ENCODE data around the gene FAM236A. TPM values are rescaled to one million over a fixed set of nuclear protein-coding genes. Genes with fewer than 3 reads are reported as not detected.

The FAM236A gene
- not detected in 2 replicates for total RNA-seq

DNA sequence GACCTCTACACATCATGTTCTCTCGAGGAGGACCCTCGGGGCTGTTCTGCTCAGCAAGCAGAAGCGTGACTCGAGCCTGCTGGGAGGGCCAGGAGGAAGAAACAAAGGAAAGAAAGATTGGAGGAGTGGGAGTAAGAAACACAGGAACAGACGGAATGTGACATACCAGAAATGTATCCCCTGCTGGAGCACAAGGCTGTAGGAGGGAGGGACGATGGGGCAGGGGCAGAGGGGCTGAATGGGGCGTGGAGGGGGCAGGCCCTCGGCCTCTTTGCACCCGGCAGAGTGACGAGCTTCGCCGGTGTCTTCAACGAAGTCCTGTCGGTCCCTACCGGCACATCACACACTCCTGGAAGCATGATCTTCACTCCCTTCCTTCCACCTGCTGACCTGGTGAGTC is at the start of gene FAM236A:
Gene FAM236A (plus strand): TSS at position 301 of the 400 bp plus-strand sequence. CDS start 57 bp downstream, at position 358.

DNA sequence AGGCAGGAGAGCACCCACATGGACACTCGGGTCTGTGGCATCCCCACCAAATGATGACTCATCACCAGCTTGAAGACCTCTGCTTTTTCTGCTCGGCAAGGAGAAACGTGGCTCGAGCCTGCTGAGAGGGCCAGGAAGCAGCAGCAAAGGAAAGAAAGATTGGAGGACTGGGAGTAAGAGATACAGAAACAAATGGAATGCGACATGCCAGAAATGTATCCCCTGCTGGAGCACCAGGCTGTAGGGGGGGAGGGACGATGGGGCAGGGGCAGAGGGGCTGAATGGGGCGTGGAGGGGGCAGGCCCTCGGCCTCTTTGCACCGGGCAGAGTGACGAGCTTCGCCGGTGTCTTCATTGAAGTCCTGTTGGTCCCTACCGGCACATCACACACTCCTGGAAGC is 25.7 kb upstream of the FAM236A start, which contains the start of gene FAM236C:
Gene FAM236C (plus strand): TSS at position 301 of the 400 bp plus-strand sequence. CDS start 100 bp downstream, outside the sequence.

DNA sequence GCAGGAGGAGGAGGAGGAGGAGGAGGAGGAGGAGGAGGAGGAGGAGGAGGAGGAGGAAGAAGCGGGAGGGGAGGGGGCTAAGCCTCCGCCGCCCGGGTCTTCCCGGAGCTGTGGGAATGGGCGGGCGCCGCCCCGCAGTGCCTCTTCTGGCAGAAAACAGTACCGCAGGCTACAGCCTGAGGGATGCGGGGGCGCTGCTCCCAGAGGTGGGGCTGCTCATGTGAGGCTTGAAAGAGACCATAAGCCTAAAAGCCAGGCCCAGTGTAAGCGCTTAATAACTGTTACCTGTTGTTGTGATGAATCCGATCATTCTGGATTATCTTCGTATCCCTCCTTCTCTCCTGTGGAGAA is 5.8 kb downstream of the FAM236A start, which contains the start of gene DMRTC1:
Gene DMRTC1 (minus strand): TSS at position 19 of the 351 bp plus-strand sequence. CDS start 68,143 bp downstream, outside the sequence.

Other genes starting within 250 kb of the FAM236A start
- 3.4 and 4.3 TPM in 2 replicates for gene PHKA1, start 223.9 kb upstream of the FAM236A start, total RNA-seq
- not detected in 2 replicates for gene DMRTC1B, start 161.3 kb upstream of the FAM236A start, total RNA-seq
- not detected in 2 replicates for gene FAM236B, start 155.5 kb upstream of the FAM236A start, total RNA-seq
- not detected in 2 replicates for gene FAM236D, start 130.0 kb upstream of the FAM236A start, total RNA-seq
- not detected in 2 replicates for gene FAM236C, start 25.6 kb upstream of the FAM236A start, total RNA-seq
- gene DMRTC1, start 5.6 kb downstream of the FAM236A start, total RNA-seq = not detected in 2 replicates
- not detected in 2 replicates for gene PABPC1L2B, start 64.7 kb downstream of the FAM236A start, total RNA-seq
- not detected in 2 replicates for gene PABPC1L2A, start 141.3 kb downstream of the FAM236A start, total RNA-seq